ENCODE results near the gene EGLN2. TPM values are rescaled to one million over a fixed set of nuclear protein-coding genes. Genes with fewer than 3 reads are reported as not detected.

EGLN2 gene
- total RNA-seq, 1 donor from 2014 or later = 65.4 TPM

DNA sequence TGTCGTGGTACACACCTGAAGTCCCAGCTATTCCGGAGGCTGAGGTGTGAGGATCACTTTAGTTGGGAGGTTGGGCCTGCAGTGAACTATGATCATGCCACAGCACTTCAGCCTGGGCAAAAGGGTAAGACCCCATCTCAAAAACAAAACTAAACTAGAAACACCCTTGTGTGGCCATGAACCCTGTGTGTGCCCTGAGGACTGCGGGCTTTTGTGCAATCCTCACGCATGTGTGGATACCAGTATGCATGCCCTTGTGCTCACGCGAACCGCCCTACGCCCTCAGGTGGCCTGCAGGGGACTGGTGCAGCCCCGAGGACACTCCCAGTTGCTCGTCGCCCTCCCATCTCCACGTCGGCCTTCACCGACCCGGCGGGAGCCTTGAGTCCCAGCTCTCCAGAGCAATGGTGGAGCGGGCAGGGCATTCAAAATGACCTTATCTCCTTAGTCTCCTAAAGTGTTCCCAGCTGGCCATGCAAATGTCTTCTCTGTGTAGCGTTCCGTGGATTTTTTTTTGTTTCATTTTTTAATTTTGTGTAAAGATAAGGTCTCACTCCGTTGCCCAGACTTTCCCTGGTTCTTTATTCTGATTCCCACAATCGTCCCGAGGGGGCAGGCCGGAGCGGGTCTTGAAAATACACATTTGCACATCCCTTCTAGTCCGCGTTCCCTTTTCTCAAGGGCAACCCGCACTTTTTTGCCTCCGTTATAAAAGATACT is 868 bp upstream of the EGLN2 start:
- intact Hi-C loops (cut with DNase I) = loop anchor here (1.0 kb wide), 1 partner anchor 20 kb away; the partner anchor contains the start of gene RAB4B
- ATAC-seq (ENCODE audit: poor library complexity) = peak; percentile 32
- DNase-seq = peak; percentile 80

DNA sequence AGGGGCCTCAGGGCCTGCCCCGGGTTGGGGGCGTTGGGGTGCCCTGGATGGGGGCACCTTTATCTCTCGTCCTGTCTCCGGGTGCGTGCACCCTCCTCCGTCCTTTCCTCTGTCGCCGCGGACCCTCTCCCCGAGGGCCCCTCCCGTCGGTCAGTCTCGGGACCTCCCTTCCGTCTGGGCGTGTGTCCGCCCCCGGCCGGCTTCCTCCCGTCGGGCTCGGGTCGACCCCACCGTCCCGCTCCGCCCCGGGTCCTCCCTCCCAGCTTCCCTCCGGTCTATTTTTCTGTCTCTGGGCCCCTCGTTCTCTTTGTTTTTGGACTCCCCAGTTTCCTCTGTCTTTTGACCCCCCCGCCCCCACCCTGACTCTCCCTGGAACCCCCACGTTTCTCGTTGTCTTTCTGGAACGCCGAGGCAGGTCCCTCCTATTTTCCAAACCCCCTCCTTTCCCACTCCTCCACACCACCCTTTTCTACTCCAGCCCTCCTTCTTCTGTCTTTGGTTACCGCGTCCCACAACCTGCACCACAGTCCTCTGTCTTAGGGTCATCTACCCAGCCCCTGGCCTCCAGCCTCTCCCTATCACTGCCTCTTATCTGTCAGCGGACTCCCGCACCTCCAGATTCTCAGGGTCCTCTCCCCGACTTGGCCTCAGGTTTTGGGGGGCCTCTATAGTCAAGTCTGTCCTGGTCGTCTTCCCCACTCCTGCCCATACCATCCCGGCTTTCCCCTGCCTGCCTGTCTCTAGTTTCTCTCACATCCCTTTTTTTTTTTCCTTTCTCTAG is 757 bp downstream of the EGLN2 start:
- ATAC-seq (ENCODE audit: poor library complexity) = peak; percentile 4
- DNase-seq = peak; percentile 77
- intact Hi-C loops (cut with DNase I) = loop anchor here (10.0 kb wide), 1 partner anchor 125 kb away; no protein-coding TSS in a partner anchor

DNA sequence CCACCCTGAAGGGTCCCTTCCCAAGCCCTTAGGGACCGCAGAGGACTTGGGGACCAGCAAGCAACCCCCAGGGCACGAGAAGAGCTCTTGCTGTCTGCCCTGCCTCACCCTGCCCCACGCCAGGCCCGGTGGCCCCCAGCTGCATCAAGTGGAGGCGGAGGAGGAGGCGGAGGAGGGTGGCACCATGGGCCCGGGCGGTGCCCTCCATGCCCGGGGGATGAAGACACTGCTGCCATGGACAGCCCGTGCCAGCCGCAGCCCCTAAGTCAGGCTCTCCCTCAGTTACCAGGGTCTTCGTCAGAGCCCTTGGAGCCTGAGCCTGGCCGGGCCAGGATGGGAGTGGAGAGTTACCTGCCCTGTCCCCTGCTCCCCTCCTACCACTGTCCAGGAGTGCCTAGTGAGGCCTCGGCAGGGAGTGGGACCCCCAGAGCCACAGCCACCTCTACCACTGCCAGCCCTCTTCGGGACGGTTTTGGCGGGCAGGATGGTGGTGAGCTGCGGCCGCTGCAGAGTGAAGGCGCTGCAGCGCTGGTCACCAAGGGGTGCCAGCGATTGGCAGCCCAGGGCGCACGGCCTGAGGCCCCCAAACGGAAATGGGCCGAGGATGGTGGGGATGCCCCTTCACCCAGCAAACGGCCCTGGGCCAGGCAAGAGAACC is 1.5 kb downstream of the EGLN2 start:
- ATAC-seq (ENCODE audit: poor library complexity) = no peak
- no peak for DNase-seq
- intact Hi-C loops (cut with DNase I) = loop anchor here (10.0 kb wide), 1 partner anchor 126 kb away; no protein-coding TSS in a partner anchor

DNA sequence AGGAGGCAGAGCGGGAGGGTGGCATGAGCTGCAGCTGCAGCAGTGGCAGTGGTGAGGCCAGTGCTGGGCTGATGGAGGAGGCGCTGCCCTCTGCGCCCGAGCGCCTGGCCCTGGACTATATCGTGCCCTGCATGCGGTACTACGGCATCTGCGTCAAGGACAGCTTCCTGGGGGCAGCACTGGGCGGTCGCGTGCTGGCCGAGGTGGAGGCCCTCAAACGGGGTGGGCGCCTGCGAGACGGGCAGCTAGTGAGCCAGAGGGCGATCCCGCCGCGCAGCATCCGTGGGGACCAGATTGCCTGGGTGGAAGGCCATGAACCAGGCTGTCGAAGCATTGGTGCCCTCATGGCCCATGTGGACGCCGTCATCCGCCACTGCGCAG is 2.0 kb downstream of the EGLN2 start:
- DNase-seq = no peak
- intact Hi-C loops (cut with DNase I) = loop anchor here (10.0 kb wide), 1 partner anchor 126 kb away; no protein-coding TSS in a partner anchor

DNA sequence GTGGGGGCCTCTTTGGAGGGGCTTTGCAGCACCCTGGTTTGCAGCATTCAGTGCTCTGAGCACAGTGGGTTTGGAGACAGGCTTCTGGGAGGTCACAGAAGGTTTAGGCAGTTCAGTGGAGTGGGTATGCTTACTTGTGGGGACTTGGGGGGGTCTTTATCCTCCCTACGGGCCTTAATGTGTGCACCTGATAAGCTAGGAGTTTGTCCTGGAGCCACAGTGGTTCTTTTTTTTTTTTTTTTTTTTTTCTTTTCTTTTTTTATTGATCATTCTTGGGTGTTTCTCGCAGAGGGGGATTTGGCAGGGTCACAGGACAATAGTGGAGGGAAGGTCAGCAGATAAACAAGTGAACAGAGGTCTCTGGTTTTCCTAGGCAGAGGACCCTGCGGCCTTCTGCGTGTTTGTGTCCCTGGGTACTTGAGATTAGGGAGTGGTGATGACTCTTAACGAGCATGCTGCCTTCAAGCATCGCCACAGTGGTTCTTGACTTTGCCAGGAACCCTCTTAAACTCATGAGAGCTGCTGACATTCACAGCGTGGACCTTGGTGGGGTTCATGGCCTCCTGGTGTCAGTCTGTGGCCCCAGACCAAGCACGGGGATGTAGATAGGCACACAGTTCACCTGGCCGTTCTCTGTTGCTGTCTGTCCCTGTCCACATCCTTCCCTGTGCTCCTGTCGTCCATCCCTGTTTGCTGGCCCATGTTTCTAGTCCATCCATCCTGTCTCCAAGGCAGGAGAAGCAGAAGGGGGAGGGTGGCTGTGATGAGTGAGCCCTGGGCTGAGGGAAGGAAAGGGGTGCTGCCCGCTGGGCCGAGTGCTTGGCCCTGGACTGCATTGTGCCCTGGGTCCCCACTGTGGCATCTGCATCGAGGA is 2.7 kb downstream of the EGLN2 start:
- ATAC-seq (ENCODE audit: poor library complexity) (no peak), DNase-seq (no peak)
- intact Hi-C loops (cut with DNase I) = loop anchor here (10.0 kb wide), 1 partner anchor 127 kb away; no protein-coding TSS in a partner anchor

More for the DNA sequence above, 2.0 kb downstream of the EGLN2 start:
- no peak for ATAC-seq (ENCODE audit: poor library complexity)

DNA sequence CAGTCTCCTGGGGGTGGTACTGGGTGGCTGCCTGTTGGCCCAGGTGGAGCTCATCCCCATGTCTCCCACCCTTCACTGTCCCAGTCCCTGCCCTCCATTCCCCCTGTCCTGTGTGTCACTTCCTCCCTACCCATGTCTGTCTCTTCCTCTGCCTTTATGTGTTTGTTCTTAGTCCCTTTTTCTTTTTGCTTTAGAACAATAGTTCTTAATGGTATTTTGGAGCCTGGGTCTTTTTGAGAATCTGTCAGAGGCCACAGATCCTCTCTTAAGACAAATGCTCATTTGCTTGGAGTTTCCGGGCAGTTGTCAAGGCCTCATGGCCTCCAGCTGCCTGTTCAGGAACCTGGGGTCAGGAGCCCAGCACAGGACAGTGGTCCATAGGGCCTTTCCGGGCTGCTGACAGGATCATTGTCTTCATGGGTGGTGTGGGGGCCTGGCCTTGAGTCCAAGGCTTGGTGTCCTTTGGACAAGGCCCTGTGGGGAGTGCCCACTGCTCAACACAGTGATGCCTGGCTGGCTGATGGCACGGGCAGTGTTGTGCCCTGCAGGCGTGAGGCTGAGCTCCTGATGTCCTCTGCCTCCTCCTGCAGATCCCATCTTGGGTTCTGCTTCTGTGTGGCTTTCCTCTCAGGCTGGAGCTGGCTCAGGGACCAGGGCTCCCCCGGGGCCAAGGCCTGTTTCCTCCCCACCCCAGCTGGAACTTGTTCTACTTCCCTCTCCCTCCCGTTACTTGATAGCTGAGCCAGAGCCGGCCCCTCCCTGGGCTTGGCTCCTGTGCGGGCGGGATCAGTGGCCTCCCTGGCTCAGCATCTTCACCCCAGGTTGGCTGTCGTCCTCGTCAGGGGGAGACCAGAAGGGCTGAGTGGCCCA is 3.5 kb downstream of the EGLN2 start:
- intact Hi-C loops (cut with DNase I) = loop anchor here (10.0 kb wide), 1 partner anchor 128 kb away; no protein-coding TSS in a partner anchor
- peak; percentile 88 for DNase-seq
- peak; percentile 17 for ATAC-seq (ENCODE audit: poor library complexity)

DNA sequence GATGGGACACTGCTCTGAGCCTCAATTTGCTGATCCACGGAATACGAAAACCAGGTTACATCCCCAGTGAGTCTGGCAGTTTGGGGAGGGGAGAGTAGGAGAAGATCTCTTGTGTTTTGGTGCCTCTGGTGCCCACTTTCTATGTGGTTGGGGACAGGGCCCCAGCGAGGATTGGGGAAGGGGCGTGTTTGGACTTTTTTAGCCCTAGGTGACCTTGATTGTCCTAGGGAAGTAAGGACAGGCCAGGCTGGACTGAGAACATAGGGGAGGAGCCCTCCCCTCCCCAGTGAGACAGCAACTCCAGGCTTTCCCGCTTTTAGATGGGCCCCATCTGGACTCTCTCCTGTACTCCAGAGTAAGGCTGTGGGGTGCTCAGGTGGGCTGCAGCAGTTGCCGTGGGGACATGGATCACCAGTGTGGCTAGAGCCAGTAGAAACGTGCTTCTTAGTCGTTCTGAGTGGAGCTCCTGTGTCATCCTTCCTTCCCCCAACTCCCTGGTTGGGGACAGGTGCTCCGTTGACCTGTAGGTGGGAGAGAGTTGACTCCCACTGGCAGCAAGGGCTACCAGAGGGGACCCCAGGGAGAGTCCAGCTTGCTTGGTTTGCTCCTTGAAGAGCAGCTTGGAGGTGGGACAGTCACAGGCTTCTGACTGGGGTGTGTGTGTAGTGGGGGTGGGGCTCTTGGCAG is 4.3 kb downstream of the EGLN2 start:
- ATAC-seq (ENCODE audit: poor library complexity) (no peak), DNase-seq (peak; percentile 41)
- intact Hi-C loops (cut with DNase I) = loop anchor here (10.0 kb wide), 1 partner anchor 129 kb away; no protein-coding TSS in a partner anchor

DNA sequence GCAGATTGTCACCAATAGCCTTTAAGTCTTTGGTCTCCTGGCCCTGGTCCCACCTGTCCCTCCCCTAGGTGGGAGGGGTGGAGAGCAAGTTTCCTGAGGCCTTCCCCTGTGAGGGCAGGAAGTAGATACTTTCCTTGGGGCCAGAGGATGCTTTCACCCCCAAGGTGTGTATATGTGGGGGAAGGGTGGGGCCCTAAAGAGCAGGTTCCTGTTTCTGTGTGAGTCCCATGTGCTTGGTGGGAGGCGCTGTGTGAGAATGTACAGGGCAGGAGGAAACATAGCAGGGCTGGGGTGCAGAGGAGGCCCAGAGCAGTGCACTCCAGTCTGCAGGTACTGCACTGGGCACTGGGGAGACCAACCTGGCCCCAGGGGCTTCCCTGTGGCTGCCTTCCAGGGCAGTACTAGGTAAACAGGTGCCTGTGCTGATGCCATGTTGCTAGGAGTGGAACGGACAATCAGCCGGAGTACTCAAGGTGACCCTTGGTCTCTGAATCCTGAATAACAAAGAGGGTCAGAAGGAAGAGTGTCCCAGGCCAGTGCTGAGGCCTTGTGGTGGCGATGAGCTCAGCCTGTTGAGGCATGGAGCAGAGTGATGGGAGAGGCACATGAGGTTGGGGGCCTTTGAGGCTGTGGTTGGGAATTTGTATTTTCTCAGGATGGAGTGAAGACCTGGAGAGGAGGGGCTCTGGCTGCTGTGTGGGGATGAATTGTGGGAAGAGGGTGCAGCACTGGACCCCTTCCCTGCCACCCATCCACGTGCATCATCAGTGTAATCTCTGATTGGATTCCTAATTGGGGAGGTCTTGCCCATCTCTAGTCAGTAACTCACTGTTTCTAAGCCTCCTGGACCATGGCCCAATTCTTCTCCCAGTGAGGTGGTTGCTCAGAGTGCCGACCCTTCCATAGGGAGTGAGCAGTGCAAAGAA is 5.1 kb downstream of the EGLN2 start:
- ATAC-seq (ENCODE audit: poor library complexity) (no peak), DNase-seq (peak; percentile 29)
- intact Hi-C loops (cut with DNase I) = loop anchor here (10.0 kb wide), 1 partner anchor 129 kb away; no protein-coding TSS in a partner anchor

DNA sequence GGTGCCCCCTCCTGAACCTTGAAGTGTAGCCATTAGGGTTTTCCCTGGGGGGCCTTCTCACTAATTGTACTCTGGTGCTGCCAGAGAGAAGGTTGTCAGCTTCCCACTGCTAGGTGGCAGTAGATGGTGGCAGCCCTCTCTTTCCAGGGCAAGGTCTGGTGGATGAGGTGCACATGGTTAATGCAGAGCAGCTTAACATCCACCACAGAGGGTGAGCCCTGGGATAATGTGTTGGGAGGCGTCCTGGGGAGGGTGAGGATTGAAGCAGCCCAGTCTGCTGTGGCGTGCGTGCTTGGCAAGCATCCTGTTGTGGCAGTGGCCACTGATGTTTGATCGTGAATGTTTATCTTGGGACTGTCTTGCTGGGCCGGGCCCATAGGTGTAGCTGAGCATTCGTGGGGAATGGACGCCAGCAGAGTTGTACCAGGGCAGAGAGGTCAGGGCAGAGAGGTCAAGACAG is 5.8 kb downstream of the EGLN2 start:
- no peak for DNase-seq
- ATAC-seq (ENCODE audit: poor library complexity) = peak; percentile 16
- intact Hi-C loops (cut with DNase I) = loop anchor here (10.0 kb wide), 1 partner anchor 130 kb away; no protein-coding TSS in a partner anchor

DNA sequence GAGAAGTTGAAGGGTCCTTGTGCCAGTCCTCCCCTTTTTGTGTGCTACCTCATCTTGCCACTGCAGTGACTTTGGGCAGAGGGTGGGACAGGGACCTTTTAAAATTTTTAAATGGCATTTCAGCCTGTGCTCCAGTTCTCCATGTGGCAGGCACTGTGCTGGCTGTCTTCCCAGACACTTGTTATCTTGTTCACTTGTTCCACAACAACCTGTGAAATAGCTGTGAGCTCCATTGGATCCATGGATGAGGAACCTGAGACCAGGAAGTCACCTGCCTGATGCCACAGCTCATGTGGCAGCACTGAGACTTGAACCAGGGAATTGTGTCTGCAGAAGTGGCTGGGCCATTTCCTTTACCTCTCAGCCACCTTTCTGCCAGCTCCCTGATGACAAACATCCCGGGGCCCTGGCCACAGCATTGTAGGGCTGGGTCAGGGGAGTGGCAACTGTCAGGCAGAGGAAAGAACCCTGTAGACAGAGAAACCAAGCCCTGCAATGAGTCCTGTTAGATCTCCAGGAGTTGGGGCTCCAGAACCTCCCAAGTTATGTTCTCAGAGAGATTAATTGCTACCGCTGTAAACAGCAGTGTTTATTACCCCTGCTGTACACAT is 6.4 kb downstream of the EGLN2 start:
- ATAC-seq (ENCODE audit: poor library complexity) = peak; percentile 6
- intact Hi-C loops (cut with DNase I) = loop anchor here (10.0 kb wide), 1 partner anchor 131 kb away; no protein-coding TSS in a partner anchor
- no peak for DNase-seq

DNA sequence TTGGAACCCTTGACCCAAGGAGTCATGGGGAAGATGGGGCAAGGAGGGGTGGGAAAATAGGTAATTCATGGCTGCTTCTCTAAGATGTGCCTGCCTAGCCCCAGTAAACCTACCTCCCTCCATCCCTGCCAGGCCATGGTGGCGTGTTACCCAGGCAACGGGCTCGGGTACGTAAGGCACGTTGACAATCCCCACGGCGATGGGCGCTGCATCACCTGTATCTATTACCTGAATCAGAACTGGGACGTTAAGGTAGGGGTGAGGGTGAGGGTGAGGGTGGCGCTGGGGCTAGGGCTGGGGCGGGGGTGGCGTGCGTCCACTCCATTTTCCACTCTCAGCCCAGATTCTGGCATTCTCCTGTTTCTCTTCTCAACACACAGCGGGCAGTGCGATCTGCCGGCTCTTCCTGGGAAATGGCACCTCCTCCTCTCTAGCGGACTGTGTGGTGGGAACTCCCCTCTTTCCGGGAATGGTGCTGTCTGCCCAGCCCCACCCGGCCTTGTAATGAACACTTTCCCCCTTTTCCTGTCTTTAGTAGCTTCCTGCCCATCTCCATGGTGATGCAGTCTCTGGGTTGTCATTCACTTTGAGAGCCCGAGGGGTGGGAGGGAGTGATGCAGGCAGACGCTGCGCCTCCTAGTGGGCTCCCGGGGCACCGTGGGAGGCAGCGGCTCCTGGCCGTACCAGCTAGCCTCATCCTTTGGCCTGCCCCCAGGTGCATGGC is 7.6 kb downstream of the EGLN2 start:
- ATAC-seq (ENCODE audit: poor library complexity) (peak; percentile 10), DNase-seq (peak; percentile 87)
- intact Hi-C loops (cut with DNase I) = loop anchor here (10.0 kb wide), 1 partner anchor 132 kb away; no protein-coding TSS in a partner anchor

DNA sequence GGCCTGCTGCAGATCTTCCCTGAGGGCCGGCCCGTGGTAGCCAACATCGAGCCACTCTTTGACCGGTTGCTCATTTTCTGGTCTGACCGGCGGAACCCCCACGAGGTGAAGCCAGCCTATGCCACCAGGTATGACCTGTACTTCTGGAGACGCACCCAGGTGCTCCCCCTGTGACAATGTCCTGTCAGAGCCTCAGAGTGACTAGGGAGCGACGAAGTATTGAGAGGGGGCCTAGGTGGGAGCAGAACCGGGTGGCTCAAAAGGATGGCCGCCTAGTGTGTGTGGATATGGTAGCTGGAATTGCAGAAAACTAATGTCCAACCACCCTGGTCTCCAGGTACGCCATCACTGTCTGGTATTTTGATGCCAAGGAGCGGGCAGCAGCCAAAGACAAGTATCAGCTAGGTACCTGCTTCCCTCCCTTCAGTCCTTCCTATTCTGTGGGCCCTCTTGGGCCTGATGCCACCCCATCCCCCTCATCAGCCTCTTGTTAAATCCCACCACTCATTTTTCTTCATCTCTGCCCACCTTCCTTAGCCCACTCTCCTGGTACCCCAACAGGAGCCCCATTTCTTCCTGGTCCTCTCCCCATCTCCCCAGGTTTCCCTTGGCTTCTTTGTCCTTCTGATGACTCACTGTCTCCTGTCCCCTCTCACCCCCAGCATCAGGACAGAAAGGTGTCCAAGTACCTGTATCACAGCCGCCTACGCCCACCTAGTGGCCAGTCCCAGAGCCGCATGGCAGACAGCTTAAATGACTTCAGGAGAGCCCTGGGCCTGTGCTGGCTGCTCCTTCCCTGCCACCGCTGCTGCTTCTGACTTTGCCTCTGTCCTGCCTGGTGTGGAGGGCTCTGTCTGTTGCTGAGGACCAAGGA is 8.4 kb downstream of the EGLN2 start:
- DNase-seq (no peak), ATAC-seq (ENCODE audit: poor library complexity) (no peak)
- intact Hi-C loops (cut with DNase I) = loop anchor here (10.0 kb wide), 1 partner anchor 133 kb away; no protein-coding TSS in a partner anchor

DNA sequence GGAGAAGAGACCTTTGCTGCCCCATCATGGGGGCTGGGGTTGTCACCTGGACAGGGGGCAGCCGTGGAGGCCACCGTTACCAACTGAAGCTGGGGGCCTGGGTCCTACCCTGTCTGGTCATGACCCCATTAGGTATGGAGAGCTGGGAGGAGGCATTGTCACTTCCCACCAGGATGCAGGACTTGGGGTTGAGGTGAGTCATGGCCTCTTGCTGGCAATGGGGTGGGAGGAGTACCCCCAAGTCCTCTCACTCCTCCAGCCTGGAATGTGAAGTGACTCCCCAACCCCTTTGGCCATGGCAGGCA is 9.0 kb downstream of the EGLN2 start:
- no peak for ATAC-seq (ENCODE audit: poor library complexity)
- DNase-seq = no peak
- intact Hi-C loops (cut with DNase I) = loop anchor here (10.0 kb wide), 1 partner anchor 133 kb away; no protein-coding TSS in a partner anchor

Measured in Right ventricle myocardium superior (tissue), 1 donor.